ENCODE results near the gene IL17C. TPM values are rescaled to one million over a fixed set of nuclear protein-coding genes. Genes with fewer than 3 reads are reported as not detected.
A peak's percentile ranks its signal among the peaks of the same experiment; 100 is the strongest.

IL17C gene
- total and polyA plus RNA-seq, 2 of the 8 experiments (the other 6 are each of a cell fraction or from before 2014, with no cell fraction given) = 1.1 to 1.9 TPM

GRCh38 chr16:88610909-88611812 is 27.2 kb upstream of the IL17C start:
- Histone ChIP-seq H4K20me1 (replicated peaks in 1 of 2; ENCODE audit: control insufficient read depth in 1 of 2, insufficient read depth in 2 of 2, low read length in 2 of 2) (peaks cover 9 to 25% of the 10 kb centered on the region in 2 experiments), H3K14ac (ENCODE audit: insufficient read length) (no peak overlapping the region), H2BK20ac (ENCODE audit: low read length) (no peak overlapping the region), H3K36me3 (ENCODE audit: control insufficient read depth in 2 of 4, insufficient read depth in 4 of 4, low read length in 3 of 4) (peaks cover 0 to 13% (median 4%) of the 10 kb centered on the region in 4 experiments; a peak in 4 of 8 replicates), H3K18ac (ENCODE audit: extremely low read depth, low read length) (no peak overlapping the region), H3K9me3 (ENCODE audit: insufficient read depth in 2 of 2, low read depth in 1 of 2, low read length in 1 of 2) (no peaks in the 10 kb centered on the region), H2BK120ac (replicated peaks; ENCODE audit: low read depth, low read length) (no peak overlapping the region), H3K4ac (replicated peaks; ENCODE audit: insufficient read length, low read depth, low read length) (no peak overlapping the region), H3K4me2 (ENCODE audit: insufficient read depth in 1 of 2, low read depth in 2 of 2, low read length in 2 of 2) (peak overlapping the region; percentile 48 to 66), H3K4me3 (ENCODE audit: extremely low read depth in 1 of 4, insufficient read depth in 2 of 4, low read depth in 3 of 4, low read length in 4 of 4) (peak overlapping the region in 3 of 4 experiments; percentile 6 to 46 (median 23); a peak in 5 of 8 replicates), H2BK5ac (ENCODE audit: low read depth, low read length) (peak overlapping the region; percentile 79), H3K79me2 (ENCODE audit: control insufficient read depth in 1 of 2, insufficient read depth in 2 of 2, low read length in 2 of 2) (peaks cover 0 to 5% of the 10 kb centered on the region in 2 experiments; a peak in 1 of 4 replicates), H4K5ac (ENCODE audit: insufficient read length, low read depth, low read length) (no peak overlapping the region), H2BK15ac (ENCODE audit: low read length) (no peak overlapping the region), H2BK12ac (ENCODE audit: low read depth, low read length) (no peak overlapping the region), H2AK5ac (ENCODE audit: low read depth, low read length) (no peak overlapping the region; the same call in none of the 2 replicates), H3K27ac (ENCODE audit: low read depth, low read length) (no peak overlapping the region), H3K4me1 (replicated peaks in 1 of 4; ENCODE audit: control insufficient read depth in 3 of 4, insufficient read depth in 4 of 4, low read length in 3 of 4) (peaks cover 0 to 10% (median 4%) of the 10 kb centered on the region in 4 experiments; a peak in 3 of 7 replicates), H3K79me1 (ENCODE audit: low read depth, low read length) (peaks cover 13% of the 10 kb centered on the region), H3K23me2 (ENCODE audit: low read depth, low read length) (peaks cover 5% of the 10 kb centered on the region; the same call in 1 of the 2 replicates), H3K27me3 (replicated peaks in 1 of 4; ENCODE audit: control insufficient read depth in 3 of 4, extremely low read depth in 1 of 4, insufficient read depth in 3 of 4, low read length in 3 of 4) (no peaks in the 10 kb centered on the region), H2AFZ (ENCODE audit: low read length) (no peak overlapping the region), H4K8ac (ENCODE audit: extremely low read depth, insufficient read depth, low read length) (peak overlapping the region; percentile 82; the same call in 1 of the 2 replicates), H3K9ac (replicated peaks in 1 of 4; ENCODE audit: extremely low read depth in 1 of 4, low read depth in 3 of 4, low read length in 3 of 4) (peak overlapping the region in 3 of 4 experiments; percentile 16 to 46 (median 25); a peak in 2 of 7 replicates), H4K91ac (replicated peaks; ENCODE audit: insufficient read length, low read length) (no peak overlapping the region), H3K23ac (ENCODE audit: insufficient read length) (no peak overlapping the region), H3K56ac (replicated peaks; ENCODE audit: insufficient read length, low read depth, low read length) (no peak overlapping the region)
- ChIA-PET POLR2A (ENCODE audit: partially characterized antibody) (interaction anchor here (0.8 to 2.4 kb wide), 6 partner anchors 10 to 198 kb away, joined by 3 to 11 read pairs (median 4); partner anchors contain the start of gene IL17C), CTCF (ENCODE audit: partially characterized antibody) (interaction anchor here (0.8 to 6.1 kb wide), 18 partner anchors 9 to 427 kb away, joined by 3 to 89 read pairs (median 3); partner anchors contain the start of gene ZC3H18)
- FAIRE-seq (no peak), DNase-seq (ENCODE audit: low read depth in 1 of 2, low spot score in 2 of 2) (peak in 1 of 2 experiments; percentile 76)
- 25% methylated on average over 47 of the region's 49 CpGs; no CpG with 5 or more reads in 1 of the 2 experiments for WGBS, 2 experiments (ENCODE audit: extremely low coverage in 1 of 2, insufficient coverage in 1 of 2, insufficient read length in 1 of 2, insufficient replicate concordance in 2 of 2, low coverage in 1 of 2, low lambda C conversion rate in 2 of 2, missing lambda C conversion rate in 1 of 2)
- TF ChIP-seq, protein P1, sequence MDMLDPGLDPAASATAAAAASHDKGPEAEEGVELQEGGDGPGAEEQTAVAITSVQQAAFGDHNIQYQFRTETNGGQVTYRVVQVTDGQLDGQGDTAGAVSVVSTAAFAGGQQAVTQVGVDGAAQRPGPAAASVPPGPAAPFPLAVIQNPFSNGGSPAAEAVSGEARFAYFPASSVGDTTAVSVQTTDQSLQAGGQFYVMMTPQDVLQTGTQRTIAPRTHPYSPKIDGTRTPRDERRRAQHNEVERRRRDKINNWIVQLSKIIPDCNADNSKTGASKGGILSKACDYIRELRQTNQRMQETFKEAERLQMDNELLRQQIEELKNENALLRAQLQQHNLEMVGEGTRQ (IDR thresholded peaks at IDR 0.05; ENCODE audit: low read length) = no peak
- 0 out of 3 replicates have a peak, but pooled peaks of 1 of the 2 experiments have one; percentile 36 for TF ChIP-seq EP300 (IDR thresholded peaks at IDR 0.05; ENCODE audit: borderline replicate concordance in 1 of 2, low read depth in 2 of 2, low read length in 2 of 2)
- TF ChIP-seq GTF2F1 (IDR thresholded peaks at IDR 0.05; ENCODE audit: borderline replicate concordance, low read depth, low read length) = no peak
- TF ChIP-seq CBX8 (IDR thresholded peaks at IDR 0.05; ENCODE audit: borderline replicate concordance, low read depth, low read length) = no peak
- TF ChIP-seq CEBPB (IDR thresholded peaks at IDR 0.05; ENCODE audit: low read depth, low read length) = no peak
- TF ChIP-seq CTBP2 (IDR thresholded peaks at IDR 0.05; ENCODE audit: borderline replicate concordance, insufficient read depth, insufficient read length, low read length) = peak; percentile 49
- TF ChIP-seq TBP (IDR thresholded peaks at IDR 0.05; ENCODE audit: low read depth, low read length) = no peak; the same call in 1 of the 2 replicates
- no peak for TF ChIP-seq TAF7 (optimal IDR thresholded peaks at IDR 0.05; ENCODE audit: borderline replicate concordance, low read depth, low read length)
- peak; percentile 89 for TF ChIP-seq ASH2L (IDR thresholded peaks at IDR 0.05; ENCODE audit: low read length)

Measured in H1 (cell line).